H1 (cell line): Measurements from ENCODE around the gene KAT2A. TPM values are rescaled to one million over a fixed set of nuclear protein-coding genes. Genes with fewer than 3 reads are reported as not detected.

ENCODE experiments used
- CTCF ChIA-PET: fragments of 300-600 bp; sonication (Branson Sonifier 250); formaldehyde crosslinking; loops from one replicate; lab custom pipeline; 2021; ENCODE audit not compliant: partially characterized antibody; lab: Charles Lee
- POLR2A ChIA-PET: fragments of 300-600 bp; sonication (Branson Sonifier 250); formaldehyde crosslinking; loops from one replicate; lab custom pipeline; 2021; ENCODE audit warnings: inconsistent platforms; ENCODE audit not compliant: partially characterized antibody; lab: Charles Lee
- DNase-seq, 2 experiments: peaks; one replicate each; pipeline versions ENCODE4 v3.0.0 to v3.0.0-alpha.2; 2010 to 2022; ENCODE audit warnings: low spot score in 2 of 2, low read depth in 1 of 2, mixed read lengths in 1 of 2
- FAIRE-seq: peaks from 2 replicates; lab custom pipeline; 2011; peaks lifted over from hg19 to GRCh38; lab: Jason Lieb, UNC
- H2AFZ ChIP-seq: 2 replicates; pipeline ENCODE4 v1.8.1; 2012; ENCODE audit warnings: low read length, inconsistent platforms
- H2AK5ac ChIP-seq: 2 replicates; pipeline ENCODE4 v1.6.1; 2013; ENCODE audit warnings: low read depth, low read length
- H2BK120ac ChIP-seq: replicated peaks from 2 replicates; pipeline ENCODE3; 2013; ENCODE audit warnings: low read depth, low read length, inconsistent platforms
- H2BK12ac ChIP-seq: 2 replicates; pipeline ENCODE4 v1.6.1; 2013; ENCODE audit warnings: low read depth, low read length
- H2BK15ac ChIP-seq: 2 replicates; pipeline ENCODE4 v1.6.1; 2013; ENCODE audit warnings: low read length
- H2BK20ac ChIP-seq: 2 replicates; pipeline ENCODE4 v1.6.1; 2013; ENCODE audit warnings: low read length
- H2BK5ac ChIP-seq: 2 replicates; pipeline ENCODE4 v1.6.1; 2013; ENCODE audit warnings: low read depth, low read length
- H3K14ac ChIP-seq: 2 replicates; pipeline ENCODE4 v1.6.1; 2013; ENCODE audit warnings: inconsistent platforms; ENCODE audit not compliant: insufficient read length
- H3K18ac ChIP-seq: 2 replicates; pipeline ENCODE4 v1.6.1; 2013; ENCODE audit warnings: low read length; ENCODE audit errors: extremely low read depth
- H3K23ac ChIP-seq: 2 replicates; pipeline ENCODE4 v1.6.1; 2013; ENCODE audit warnings: inconsistent platforms; ENCODE audit not compliant: insufficient read length
- H3K23me2 ChIP-seq: 2 replicates; pipeline ENCODE4 v1.6.1; 2013; ENCODE audit warnings: low read depth, low read length
- H3K27ac ChIP-seq: 2 replicates; pipeline ENCODE4 v1.6.1; 2011; ENCODE audit warnings: low read depth, low read length, inconsistent platforms
- H3K27me3 ChIP-seq, 4 experiments: replicated peaks in 1 of 4; 1 replicate in 1 of 4; 2 replicates in 3 of 4; pipeline versions ENCODE4 v1.6.1 to v1.8.1; 2011 to 2013; ENCODE audit warnings: low read length in 3 of 4, mild to moderate bottlenecking in 3 of 4, inconsistent platforms in 2 of 4, mixed read lengths in 2 of 4, moderate library complexity in 1 of 4; ENCODE audit not compliant: control insufficient read depth in 3 of 4, insufficient read depth in 3 of 4; ENCODE audit errors: extremely low read depth in 1 of 4
- H3K36me3 ChIP-seq, 4 experiments: 2 replicates each; pipeline versions ENCODE4 v1.6.1 to v1.8.1; 2011 to 2013; ENCODE audit warnings: mild to moderate bottlenecking in 4 of 4, low read length in 3 of 4, moderate library complexity in 2 of 4, control low read depth in 1 of 4, inconsistent platforms in 1 of 4; ENCODE audit not compliant: insufficient read depth in 4 of 4, control insufficient read depth in 2 of 4
- H3K4ac ChIP-seq: replicated peaks from 2 replicates; pipeline ENCODE3; 2013; ENCODE audit warnings: low read length, low read depth, mixed read lengths, inconsistent platforms; ENCODE audit not compliant: insufficient read length
- H3K4me1 ChIP-seq, 4 experiments: replicated peaks in 1 of 4; 1 replicate in 1 of 4; 2 replicates in 3 of 4; pipeline versions ENCODE4 v1.6.1 to v1.8.1; 2011 to 2013; ENCODE audit warnings: low read length in 3 of 4, inconsistent platforms in 2 of 4, mixed read lengths in 1 of 4; ENCODE audit not compliant: insufficient read depth in 4 of 4, control insufficient read depth in 3 of 4
- H3K4me2 ChIP-seq, 2 experiments: 2 replicates each; pipeline versions ENCODE4 v1.6.1 to v1.8.1; 2011 to 2013; ENCODE audit warnings: low read depth in 2 of 2, low read length in 2 of 2, control low read depth in 1 of 2, inconsistent platforms in 1 of 2, mild to moderate bottlenecking in 1 of 2; ENCODE audit not compliant: insufficient read depth in 1 of 2
- H3K4me3 ChIP-seq, 4 experiments: fragments of 200-600, 300-600 bp in 1 of 4; sonication (generic), shearing (Covaris generic), sonication (Bioruptor Twin) in 1 of 4; 2 replicates each; pipeline versions ENCODE4 v1.5.1 to v1.8.1; 2011 to 2016; ENCODE audit warnings: low read length in 4 of 4, low read depth in 3 of 4, control low read depth in 2 of 4, inconsistent platforms in 2 of 4, mild to moderate bottlenecking in 2 of 4, mixed read lengths in 1 of 4, moderate library complexity in 1 of 4; ENCODE audit not compliant: insufficient read depth in 2 of 4; ENCODE audit errors: extremely low read depth in 1 of 4
- H3K56ac ChIP-seq: replicated peaks from 2 replicates; pipeline ENCODE3; 2013; ENCODE audit warnings: low read depth, mild to moderate bottlenecking, mixed read lengths, low read length, inconsistent platforms; ENCODE audit not compliant: insufficient read length
- H3K79me1 ChIP-seq: 2 replicates; pipeline ENCODE4 v1.6.1; 2013; ENCODE audit warnings: low read depth, low read length, control low read depth
- H3K79me2 ChIP-seq, 2 experiments: 2 replicates each; pipeline versions ENCODE4 v1.6.1 to v1.8.1; 2012 to 2013; ENCODE audit warnings: low read length in 2 of 2, mild to moderate bottlenecking in 2 of 2, inconsistent platforms in 1 of 2; ENCODE audit not compliant: insufficient read depth in 2 of 2, control insufficient read depth in 1 of 2
- H3K9ac ChIP-seq, 4 experiments: replicated peaks in 1 of 4; 1 replicate in 1 of 4; 2 replicates in 3 of 4; pipeline versions ENCODE4 v1.6.1 to v1.8.1; 2011 to 2013; ENCODE audit warnings: low read depth in 3 of 4, low read length in 3 of 4, control low read depth in 2 of 4, mild to moderate bottlenecking in 2 of 4, moderate library complexity in 2 of 4, inconsistent platforms in 1 of 4; ENCODE audit errors: extremely low read depth in 1 of 4
- H3K9me3 ChIP-seq, 2 experiments: 2 replicates each; pipeline versions ENCODE4 v1.6.1 to v1.8.1; 2012 to 2013; ENCODE audit warnings: mild to moderate bottlenecking in 2 of 2, moderate library complexity in 2 of 2, control low read depth in 1 of 2, inconsistent platforms in 1 of 2, low read depth in 1 of 2, low read length in 1 of 2, mixed read lengths in 1 of 2; ENCODE audit not compliant: insufficient read depth in 2 of 2
- H4K20me1 ChIP-seq, 2 experiments: replicated peaks in 1 of 2; 2 replicates each; pipeline versions ENCODE3 to v1.8.1; 2011 to 2013; ENCODE audit warnings: inconsistent platforms in 2 of 2, low read length in 2 of 2, mild to moderate bottlenecking in 1 of 2; ENCODE audit not compliant: insufficient read depth in 2 of 2, control insufficient read depth in 1 of 2
- H4K5ac ChIP-seq: 2 replicates; pipeline ENCODE4 v1.6.1; 2013; ENCODE audit warnings: low read length, low read depth, mixed read lengths, inconsistent platforms; ENCODE audit not compliant: insufficient read length
- H4K8ac ChIP-seq: 2 replicates; pipeline ENCODE4 v1.8.0; 2013; ENCODE audit warnings: mild to moderate bottlenecking, moderate library complexity, low read length, inconsistent platforms; ENCODE audit not compliant: insufficient read depth; ENCODE audit errors: extremely low read depth
- H4K91ac ChIP-seq: replicated peaks from 2 replicates; pipeline ENCODE3; 2013; ENCODE audit warnings: low read length, mixed read lengths, inconsistent platforms; ENCODE audit not compliant: insufficient read length
- POLR2AphosphoS5 ChIP-seq: IDR thresholded peaks from 2 replicates; pipeline ENCODE4 v1.6.1; 2011; ENCODE audit warnings: low read depth, low read length
- SAP30 ChIP-seq: fragments of 300-600 bp; sonication (generic); IDR thresholded peaks from 2 replicates; pipeline ENCODE4 v1.7.1; 2012; ENCODE audit warnings: low read length, moderate library complexity, mild to moderate bottlenecking, inconsistent platforms; ENCODE audit not compliant: insufficient read depth, insufficient replicate concordance
- WGBS, 2 experiments: shearing (Covaris generic) in 1 of 2; methylation state at CpG; one replicate each; pipeline versions ENCODE4 v1.1.6 to v1.1.7; 2013 to 2015; ENCODE audit warnings: low lambda C conversion rate in 2 of 2, mixed read lengths in 2 of 2, inconsistent platforms in 1 of 2, low coverage in 1 of 2, missing lambda C conversion rate in 1 of 2; ENCODE audit not compliant: insufficient replicate concordance in 2 of 2, insufficient coverage in 1 of 2, insufficient read length in 1 of 2; ENCODE audit errors: extremely low coverage in 1 of 2, missing lambda C conversion rate in 1 of 2; 5-methylcytosine and 5-hydroxymethylcytosine counted together
- polyA plus RNA-seq, 7 experiments: library from polyadenylated mRNA; depleted of rRNA in 3 of 7; stranded (reverse) in 5 of 7; unstranded in 2 of 7; fragments of >200 nt in 5 of 7; fragments of 200-250 nt in 2 of 7; gene quantifications; 1 replicate in 5 of 7; 2 replicates in 1 of 7; 4 replicates in 1 of 7; pipeline versions ENCODE4 v1.2.1 to v1.2.3, GENCODE V29; 2011 to 2013; ENCODE audit warnings: missing spikeins in 2 of 7, mixed read lengths in 2 of 7
- total RNA-seq: library from RNA; stranded (reverse); fragmentation: NEBNext Ultra II Directional; extraction: Animal tissue kit (Norgen Biotek cat#: 25700); gene quantifications from 2 replicates; pipeline ENCODE4 v1.2.1, GENCODE V29; 2021

Gene KAT2A
- total and polyA plus RNA-seq, 2 of the 8 experiments (the other 6 are each of a cell fraction or from before 2014, with no cell fraction given): 34.2 to 40.1 TPM

DNA sequence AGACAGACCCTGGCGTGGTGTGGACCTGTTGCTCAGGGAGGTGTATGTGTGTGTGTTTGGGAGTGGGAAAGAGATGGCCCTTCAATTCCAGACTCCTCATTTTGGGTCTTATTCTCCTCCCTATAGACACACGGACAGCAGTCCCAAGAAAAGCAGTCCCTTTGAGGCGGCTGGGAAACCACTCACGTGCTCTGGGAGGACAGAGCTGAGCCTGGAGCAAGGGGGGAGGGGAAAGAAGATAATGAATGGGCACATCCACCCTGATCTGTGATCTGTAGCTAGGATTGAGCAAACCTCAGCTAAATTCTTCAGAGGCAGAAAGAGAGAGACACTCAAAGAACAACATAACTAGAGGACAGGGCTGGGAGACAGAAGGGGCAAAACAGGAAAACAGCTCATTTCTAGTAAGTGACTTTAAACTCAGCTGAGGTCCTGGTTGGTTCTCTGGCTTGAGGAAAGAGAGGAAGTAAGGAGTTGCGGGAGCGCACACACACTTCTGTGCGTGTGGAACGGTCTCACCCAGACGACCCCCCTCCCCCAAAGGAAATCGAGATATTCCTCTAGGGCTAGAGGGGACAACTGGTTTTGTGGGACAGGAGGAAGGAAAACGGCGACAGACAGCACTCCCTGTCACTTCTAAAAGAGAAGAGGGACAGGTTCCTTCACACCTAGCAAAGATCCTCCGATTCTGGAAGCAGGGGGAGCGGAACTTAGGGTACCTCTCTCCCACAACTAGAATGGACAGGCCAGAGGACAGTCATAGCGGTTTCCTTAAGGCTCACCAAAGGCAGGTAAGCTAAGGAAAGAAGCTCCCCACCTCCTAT is 33.0 kb upstream of the KAT2A start:
- Histone ChIP-seq H2AK5ac (peak overlapping the region; percentile 72; the same call in 1 of the 2 replicates), H3K56ac (no peak overlapping the region), H2AFZ (no peak overlapping the region), H3K23ac (no peak overlapping the region), H3K9ac (peak overlapping the region; percentile 52 to 78 (median 68)), H3K18ac (no peak overlapping the region), H4K91ac (peak overlapping the region; percentile 30), H2BK5ac (peak overlapping the region; percentile 35; the same call in 1 of the 2 replicates), H2BK15ac (no peak overlapping the region), H3K27me3 (no peaks in the 10 kb centered on the region), H2BK120ac (no peak overlapping the region), H3K23me2 (peaks cover 15% of the 10 kb centered on the region), H3K79me1 (peaks cover 5% of the 10 kb centered on the region), H3K4me3 (peak overlapping the region; percentile 64 to 93 (median 87)), H3K4me1 (peaks cover 6 to 18% (median 7%) of the 10 kb centered on the region in 4 experiments; a peak in 4 of 7 replicates), H3K4me2 (peak overlapping the region; percentile 88 to 100), H3K79me2 (peaks cover 12 to 34% of the 10 kb centered on the region in 2 experiments), H3K27ac (no peak overlapping the region), H4K20me1 (peaks cover 0 to 9% of the 10 kb centered on the region in 2 experiments), H4K5ac (peak overlapping the region; percentile 33), H3K4ac (no peak overlapping the region), H3K36me3 (0 out of 8 replicates have a peak, but pooled peaks cover 0 to 3% (median 0%) of the 10 kb centered on the region in 4 experiments), H4K8ac (no peak overlapping the region), H3K9me3 (no peaks in the 10 kb centered on the region), H3K14ac (no peak overlapping the region), H2BK20ac (no peak overlapping the region), H2BK12ac (no peak overlapping the region)
- ChIA-PET POLR2A (interaction anchor here (0.9 to 1.3 kb wide), 8 partner anchors 9 to 138 kb away, joined by 3 to 5 read pairs (median 4); partner anchors contain the start of genes DNAJC7, KCNH4 and NKIRAS2), CTCF (interaction anchor here (0.7 to 2.3 kb wide), 12 partner anchors 9 to 136 kb away, joined by 3 to 16 read pairs (median 4); partner anchors contain the start of gene KAT2A)
- DNase-seq (no peak), FAIRE-seq (no peak)
- TF ChIP-seq SAP30: peak; percentile 81
- TF ChIP-seq POLR2AphosphoS5: no peak
- WGBS, 2 experiments: 19% methylated on average over 13 of the region's 15 CpGs; no CpG with 5 or more reads in 1 of the 2 experiments
